Adrenal gland (tissue), 5 donors: Measurements from ENCODE around the gene AGPAT3.

ENCODE experiments used
- CTCF ChIP-seq, 6 experiments: fragments of 450-650 bp in 4 of 6; fragments of 200-600 bp in 2 of 6; sonication (generic) in 1 of 6; IDR thresholded peaks; 1 replicate in 5 of 6; 2 replicates in 1 of 6; pipeline versions ENCODE4 v1.5.1 to v1.8.0; 2016 to 2021; ENCODE audit warnings: antibody characterized with exemption in 6 of 6, mild to moderate bottlenecking in 2 of 6, moderate library complexity in 1 of 6
- POLR2A ChIP-seq, 2 donors: fragments of 450-650 bp; IDR thresholded peaks; one replicate each; pipeline ENCODE4 v1.6.1; 2017; ENCODE audit warnings: antibody characterized with exemption in 2 of 2, mild to moderate bottlenecking in 2 of 2, moderate library complexity in 1 of 2
- donor health status: DM: no; HTN: no; CAD: no.

DNA sequence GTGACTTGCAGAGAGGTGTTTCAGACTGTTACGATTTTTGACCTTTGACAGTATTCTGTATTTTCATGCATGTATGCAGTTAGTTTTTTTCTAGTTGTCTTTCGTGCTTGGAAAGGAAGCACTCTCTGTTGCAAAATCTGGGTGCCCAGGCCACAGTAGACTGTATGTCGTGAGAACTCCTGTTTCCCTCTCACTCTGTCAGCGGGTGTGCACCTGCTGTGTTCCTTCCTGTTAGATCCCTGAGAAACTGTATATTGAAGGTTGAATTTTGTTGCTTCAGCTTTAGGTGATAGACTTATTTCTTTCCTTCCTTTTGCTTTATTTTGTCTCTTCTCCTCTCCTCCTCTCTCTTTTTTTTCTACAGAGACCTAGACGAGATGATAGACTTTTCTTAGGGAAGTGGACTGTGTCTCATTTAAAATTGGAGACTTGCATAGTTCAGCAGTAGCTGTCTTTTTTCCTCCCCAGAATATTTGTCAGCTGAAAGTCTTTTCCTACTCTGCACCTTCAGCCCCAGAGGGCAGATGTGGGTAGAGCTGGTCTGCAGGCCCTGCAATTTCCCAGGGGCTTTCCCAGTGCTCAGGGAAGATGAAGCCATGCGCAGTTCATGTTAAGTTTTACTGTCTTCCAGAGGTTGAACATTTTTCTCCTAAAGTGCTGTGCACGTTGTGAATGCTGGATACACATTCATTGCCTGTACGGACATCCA is 148.5 kb downstream of the AGPAT3 start:
- TF ChIP-seq CTCF (IDR thresholded peaks at IDR 0.05) (no peak), POLR2A (IDR thresholded peaks at IDR 0.05) (no peak)
